IMR-90 (cell line): Measurements from ENCODE around the gene LYPD6B. TPM values are rescaled to one million over a fixed set of nuclear protein-coding genes. Genes with fewer than 3 reads are reported as not detected.
A peak's percentile ranks its signal among the peaks of the same experiment; 100 is the strongest.

ENCODE experiments used
- ATAC-seq: fragments of 200-7000 bp; cut with Tn5 transposase; 2 replicates; pipeline ENCODE4 v1.9.1; 2020; ENCODE audit warnings: low read depth, mild to moderate bottlenecking, moderate library complexity
- BruUV-seq: library from RNA; stranded (reverse); fragments of 400-500 nt; replicated peaks from 2 replicates; lab custom pipeline; 2021; lab: Mats Ljungman, UMichigan
- CTCF ChIA-PET: fragments of 300-600 bp; formaldehyde crosslinking; extraction: SDS; loops from one replicate; lab custom pipeline; 2021; ENCODE audit warnings: antibody characterized with exemption; lab: Yijun Ruan, JAX
- POLR2A ChIA-PET: fragments of 300-600 bp; sonication (Branson Sonifier 250); formaldehyde crosslinking; loops from one replicate; lab custom pipeline; 2022; ENCODE audit warnings: antibody characterized with exemption; ENCODE audit not compliant: unreplicated experiment; lab: Charles Lee
- DNase-seq: peaks from one replicate; pipeline ENCODE4 v3.0.0; 2013
- H2AFZ ChIP-seq: replicated peaks from 2 replicates; pipeline ENCODE3; 2013; ENCODE audit warnings: low read length, mild to moderate bottlenecking; ENCODE audit not compliant: poor library complexity
- H2AK5ac ChIP-seq: 2 replicates; pipeline ENCODE4 v1.6.1; 2013; ENCODE audit warnings: low read depth, low read length, inconsistent platforms
- H2AK9ac ChIP-seq: replicated peaks from 2 replicates; pipeline ENCODE3; 2013; ENCODE audit warnings: mild to moderate bottlenecking, low read depth, low read length, moderate library complexity; ENCODE audit not compliant: poor library complexity
- H2BK120ac ChIP-seq: 2 replicates; pipeline ENCODE4 v1.6.1; 2013; ENCODE audit warnings: low read depth, low read length, inconsistent platforms
- H2BK15ac ChIP-seq: 3 replicates; pipeline ENCODE4 v1.6.1; 2013; ENCODE audit warnings: low read depth, low read length, inconsistent platforms
- H2BK20ac ChIP-seq: 2 replicates; pipeline ENCODE4 v1.6.1; 2013; ENCODE audit warnings: low read depth, mild to moderate bottlenecking, inconsistent platforms, low read length, moderate library complexity
- H2BK5ac ChIP-seq: 2 replicates; pipeline ENCODE4 v1.6.1; 2013; ENCODE audit warnings: mild to moderate bottlenecking, low read depth, low read length, inconsistent platforms; ENCODE audit not compliant: poor library complexity, severe bottlenecking
- H3K14ac ChIP-seq: replicated peaks from 2 replicates; pipeline ENCODE4 v1.6.1; 2013; ENCODE audit warnings: low read depth, low read length, inconsistent platforms
- H3K18ac ChIP-seq: 2 replicates; pipeline ENCODE4 v1.6.1; 2013; ENCODE audit warnings: low read depth, low read length, control low read depth
- H3K23ac ChIP-seq: 2 replicates; pipeline ENCODE4 v1.6.1; 2013; ENCODE audit warnings: low read depth, low read length, inconsistent platforms
- H3K27ac ChIP-seq: 2 replicates; pipeline ENCODE4 v1.5.1; 2013; ENCODE audit warnings: mild to moderate bottlenecking, control low read depth, low read length; ENCODE audit not compliant: insufficient read depth
- H3K27me3 ChIP-seq: 2 replicates; pipeline ENCODE4 v1.6.1; 2013; ENCODE audit warnings: low read length; ENCODE audit not compliant: control insufficient read depth, insufficient read depth
- H3K36me3 ChIP-seq: 2 replicates; pipeline ENCODE4 v1.6.1; 2013; ENCODE audit warnings: low read length, mixed read lengths; ENCODE audit not compliant: control insufficient read depth, insufficient read depth
- H3K4ac ChIP-seq: 2 replicates; pipeline ENCODE4 v1.6.1; 2013; ENCODE audit warnings: low read depth, low read length, inconsistent platforms
- H3K4me1 ChIP-seq: 2 replicates; pipeline ENCODE4 v1.6.1; 2013; ENCODE audit warnings: low read length, mixed read lengths; ENCODE audit not compliant: control insufficient read depth, insufficient read depth
- H3K4me2 ChIP-seq: 2 replicates; pipeline ENCODE4 v1.6.1; 2013; ENCODE audit warnings: low read depth, mild to moderate bottlenecking, control low read depth, low read length, moderate library complexity
- H3K4me3 ChIP-seq: 2 replicates; pipeline ENCODE4 v1.5.1; 2013; ENCODE audit warnings: low read depth, mild to moderate bottlenecking, control low read depth, low read length, moderate library complexity; ENCODE audit not compliant: insufficient read depth
- H3K56ac ChIP-seq: 2 replicates; pipeline ENCODE4 v1.6.1; 2013; ENCODE audit warnings: low read length, inconsistent platforms; ENCODE audit not compliant: insufficient read depth; ENCODE audit errors: extremely low read depth
- H3K79me1 ChIP-seq, 2 experiments: 2 replicates each; pipeline ENCODE4 v1.6.1; 2013; ENCODE audit warnings: low read length in 2 of 2, inconsistent platforms in 1 of 2, low read depth in 1 of 2
- H3K9ac ChIP-seq: 2 replicates; pipeline ENCODE4 v1.6.1; 2013; ENCODE audit warnings: low read depth, low read length, control low read depth
- H3K9me1 ChIP-seq: 2 replicates; pipeline ENCODE4 v1.6.1; 2013; ENCODE audit warnings: low read length, inconsistent platforms; ENCODE audit not compliant: insufficient read depth
- H3K9me3 ChIP-seq: 2 replicates; pipeline ENCODE4 v1.6.1; 2013; ENCODE audit warnings: low read length; ENCODE audit not compliant: control insufficient read depth, insufficient read depth
- H4K20me1 ChIP-seq: 2 replicates; pipeline ENCODE4 v1.6.1; 2013; ENCODE audit warnings: low read length, inconsistent platforms; ENCODE audit not compliant: insufficient read depth
- H4K5ac ChIP-seq: 2 replicates; pipeline ENCODE4 v1.6.1; 2013; ENCODE audit warnings: mild to moderate bottlenecking, low read depth, low read length, control low read depth
- H4K8ac ChIP-seq, 2 experiments: 2 replicates each; pipeline ENCODE4 v1.6.1; 2013; ENCODE audit warnings: low read depth in 2 of 2, low read length in 2 of 2, control low read depth in 1 of 2, inconsistent platforms in 1 of 2
- H4K91ac ChIP-seq: 2 replicates; pipeline ENCODE4 v1.6.1; 2013; ENCODE audit warnings: low read depth, low read length, inconsistent platforms; ENCODE audit not compliant: insufficient read depth
- BHLHE40 ChIP-seq: fragments of 150-350 bp; IDR thresholded peaks from 2 replicates; pipeline ENCODE4 v1.6.1; 2016; ENCODE audit warnings: mild to moderate bottlenecking, low read depth, low read length
- CEBPB ChIP-seq: IDR thresholded peaks from 2 replicates; pipeline ENCODE4 v1.6.1; 2012; ENCODE audit warnings: low read depth, low read length, improper control_type of control experiment
- CHD1 ChIP-seq: IDR thresholded peaks from 2 replicates; pipeline ENCODE4 v1.6.1; 2012; ENCODE audit warnings: low read depth, low read length, improper control_type of control experiment
- CTCF ChIP-seq: conservative IDR thresholded peaks from 2 replicates; pipeline ENCODE4 v1.5.1; 2012; ENCODE audit warnings: mild to moderate bottlenecking, low read depth, low read length, improper control_type of control experiment
- ELK1 ChIP-seq: fragments of 150-350 bp; IDR thresholded peaks from 2 replicates; pipeline ENCODE4 v1.6.1; 2016; ENCODE audit warnings: low read depth, mild to moderate bottlenecking, low read length, moderate library complexity, borderline replicate concordance
- FOS ChIP-seq: fragments of 150-350 bp; IDR thresholded peaks from 2 replicates; pipeline ENCODE4 v1.6.1; 2016; ENCODE audit warnings: low read depth, low read length
- MAFK ChIP-seq: IDR thresholded peaks from 2 replicates; pipeline ENCODE4 v1.6.1; 2012; ENCODE audit warnings: low read depth, low read length, improper control_type of control experiment
- MAZ ChIP-seq: IDR thresholded peaks from 2 replicates; pipeline ENCODE4 v1.6.1; 2012; ENCODE audit warnings: low read depth, mild to moderate bottlenecking, low read length, improper control_type of control experiment, moderate library complexity, borderline replicate concordance
- MXI1 ChIP-seq: IDR thresholded peaks from 2 replicates; pipeline ENCODE4 v1.6.1; 2012; ENCODE audit warnings: low read depth, mild to moderate bottlenecking, low read length, moderate library complexity, borderline replicate concordance
- NFE2L2 ChIP-seq: fragments of 150-350 bp; IDR thresholded peaks from 2 replicates; pipeline ENCODE4 v1.6.1; 2016; ENCODE audit warnings: low read depth, mild to moderate bottlenecking, low read length
- POLR2A ChIP-seq: IDR thresholded peaks from 2 replicates; pipeline ENCODE4 v1.6.1; 2012; ENCODE audit warnings: mild to moderate bottlenecking, low read depth, low read length
- RAD21 ChIP-seq: IDR thresholded peaks from 2 replicates; pipeline ENCODE4 v1.6.1; 2012; ENCODE audit warnings: low read length, improper control_type of control experiment
- RCOR1 ChIP-seq: IDR thresholded peaks from 2 replicates; pipeline ENCODE4 v1.6.1; 2012; ENCODE audit warnings: mild to moderate bottlenecking, low read length, improper control_type of control experiment; ENCODE audit not compliant: insufficient replicate concordance
- RFX5 ChIP-seq: IDR thresholded peaks from 2 replicates; pipeline ENCODE4 v1.8.0; 2012; ENCODE audit warnings: low read depth, mild to moderate bottlenecking, low read length, moderate library complexity
- SMC3 ChIP-seq: fragments of 150-350 bp; IDR thresholded peaks from 2 replicates; pipeline ENCODE4 v1.6.1; 2016; ENCODE audit warnings: low read depth, mild to moderate bottlenecking, antibody characterized with exemption, low read length, moderate library complexity
- USF2 ChIP-seq: fragments of 150-350 bp; IDR thresholded peaks from 2 replicates; pipeline ENCODE4 v1.6.1; 2017; ENCODE audit warnings: mild to moderate bottlenecking, antibody characterized with exemption, low read length, low read depth
- WGBS, 2 experiments: methylation state at CpG; one replicate each; pipeline versions ENCODE4 v1.1.5 to v1.1.7; 2013; ENCODE audit warnings: missing lambda C conversion rate in 2 of 2; ENCODE audit not compliant: insufficient read length in 1 of 2; ENCODE audit errors: extremely low coverage in 2 of 2; 5-methylcytosine and 5-hydroxymethylcytosine counted together
- dilution Hi-C: fragments of 300-500 bp; cut with HindIII; formaldehyde crosslinking; loops from one replicate; pipeline ENCODE4 v1.14.3; 2018; ENCODE audit warnings: low sequenced_read_pairs; ENCODE audit not compliant: unreplicated experiment
- in situ Hi-C: fragments of 300-500 bp; cut with MboI; formaldehyde crosslinking; loops from 3 replicates; pipeline ENCODE4 v1.14.3; 2019; ENCODE audit warnings: low sequenced_read_pairs, inconsistent platforms, mixed read lengths
- intact Hi-C: fragments of 100-400 bp; cut with micrococcal nuclease; formaldehyde crosslinking; loops from 2 replicates; pipeline ENCODE4 v1.10.0; 2022
- polyA plus RNA-seq, 3 experiments: library from polyadenylated mRNA; depleted of rRNA; stranded (reverse); fragments of >200 nt; gene quantifications; 2 replicates each; pipeline ENCODE4 v1.2.3, GENCODE V29; 2012; ENCODE audit warnings: low replicate concordance in 1 of 3
- total RNA-seq: library from RNA; depleted of rRNA; stranded (reverse); fragments of >200 nt; gene quantifications from 2 replicates; pipeline ENCODE4 v1.2.3, GENCODE V29; 2012

The LYPD6B gene
- total and polyA plus RNA-seq, 2 of the 4 experiments (the other 2 are of a cell fraction) = 0.05 TPM; not detected in 1

GRCh38 chr2:149039213-149039724 is 770 bp downstream of the LYPD6B start:
- WGBS, 2 experiments = no CpG with 5 or more reads among the region's 11 CpGs
- no peak overlapping the region for H3K4me2 ChIP-seq
- H3K79me1 ChIP-seq = no peaks in the 10 kb centered on the region
- H2BK15ac ChIP-seq = no peak overlapping the region
- no peak overlapping the region for H3K27ac ChIP-seq
- H4K20me1 ChIP-seq = no peaks in the 10 kb centered on the region
- no peak overlapping the region for H3K4ac ChIP-seq
- H2BK120ac ChIP-seq = no peak overlapping the region
- no peak overlapping the region; the same call in 1 of the 2 replicates for H2AK5ac ChIP-seq
- H4K8ac ChIP-seq = no peak overlapping the region
- ATAC-seq = no peak
- no peaks in the 10 kb centered on the region for H3K9me3 ChIP-seq
- no peak overlapping the region for H3K14ac ChIP-seq
- H3K27me3 ChIP-seq = peaks cover 37% of the 10 kb centered on the region
- H2AFZ ChIP-seq = peak overlapping the region; percentile 81
- in situ Hi-C loops (no loop called here), dilution Hi-C loops (no loop called here), intact Hi-C loops (no loop called here)
- H3K4me3 ChIP-seq = no peak overlapping the region
- ChIA-PET CTCF (interaction anchor here (1.4 kb wide), 2 partner anchors 10 to 522 kb away, joined by 3 read pairs; no protein-coding TSS in a partner anchor), POLR2A (no interaction called here)
- no peak overlapping the region for H2AK9ac ChIP-seq
- no peak for TF ChIP-seq SMC3
- TF ChIP-seq CEBPB = no peak
- no peak for TF ChIP-seq RCOR1
- TF ChIP-seq FOS = no peak
- no peak for TF ChIP-seq CHD1
- no peak for TF ChIP-seq USF2
- TF ChIP-seq NFE2L2 = no peak
- TF ChIP-seq ELK1 = no peak
- TF ChIP-seq RFX5 = no peak
- no peak for TF ChIP-seq MAFK
- no peak for TF ChIP-seq CTCF
- no peak for TF ChIP-seq RAD21
- no peak for TF ChIP-seq MAZ
- TF ChIP-seq BHLHE40 = no peak
- no peak for TF ChIP-seq MXI1
- no peak for TF ChIP-seq POLR2A
- no peaks in the 10 kb centered on the region for H3K4me1 ChIP-seq
- no peak overlapping the region for H3K18ac ChIP-seq
- H2BK20ac ChIP-seq = no peak overlapping the region
- H4K91ac ChIP-seq = no peak overlapping the region
- H3K36me3 ChIP-seq = no peaks in the 10 kb centered on the region
- no peak overlapping the region for H3K56ac ChIP-seq
- no peak for DNase-seq
- no peak overlapping the region for H4K5ac ChIP-seq
- H3K9me1 ChIP-seq = no peaks in the 10 kb centered on the region
- no TSS peak for BruUV-seq
- no peak overlapping the region for H3K9ac ChIP-seq
- no peak overlapping the region for H2BK5ac ChIP-seq
- H3K23ac ChIP-seq = no peak overlapping the region
